PC-3 (cell line): ENCODE results near the gene TNP1.

Experiments used
- CTCF ChIP-seq: fragments of 300-600 bp; sonication (generic); conservative IDR thresholded peaks from 2 replicates; pipeline ENCODE4 v1.5.1; 2017; ENCODE audit warnings: antibody characterized with exemption, low read depth, mild to moderate bottlenecking, low read length
- EZH2 ChIP-seq: fragments of 300-600 bp; sonication (generic); IDR thresholded peaks from one replicate; pipeline ENCODE4 v1.6.1; 2017; ENCODE audit warnings: antibody characterized with exemption, mild to moderate bottlenecking, low read length; ENCODE audit not compliant: unreplicated experiment
- EZH2phosphoT487 ChIP-seq: fragments of 300-600 bp; sonication (generic); IDR thresholded peaks from 2 replicates; pipeline ENCODE4 v1.6.1; 2018; ENCODE audit warnings: mild to moderate bottlenecking, antibody characterized with exemption, low read length, borderline replicate concordance

DNA sequence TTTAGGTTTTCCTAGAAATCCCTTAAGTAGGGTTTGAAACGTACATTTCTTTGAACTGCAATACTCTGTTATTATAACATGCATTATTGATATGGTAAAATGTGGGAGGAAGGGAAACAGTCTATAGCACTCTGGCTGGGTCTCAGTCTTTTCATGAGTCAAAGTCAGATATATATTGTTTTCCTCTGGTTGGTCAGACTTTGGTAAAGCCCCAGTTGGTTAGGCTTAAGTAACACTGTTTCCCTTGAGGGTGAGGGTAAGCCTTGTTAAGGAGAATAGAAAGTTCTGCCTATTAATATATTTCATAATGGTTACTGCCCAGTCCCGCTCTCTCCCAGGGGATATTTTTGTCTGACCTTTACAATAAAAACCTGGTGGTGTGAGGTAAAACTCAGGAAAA lies 44.7 kb upstream of the TNP1 start:
- no peak for TF ChIP-seq CTCF
- TF ChIP-seq EZH2 = no peak
- no peak for TF ChIP-seq EZH2phosphoT487
